Amygdala (tissue), 56 donors: ENCODE results near the gene SAP30L.

Experiments used
- DNase-seq, 56 donors: peaks; one replicate each; lab custom pipeline; 2025; lab: John Stamatoyannopoulos, UW

The SAP30L gene

DNA sequence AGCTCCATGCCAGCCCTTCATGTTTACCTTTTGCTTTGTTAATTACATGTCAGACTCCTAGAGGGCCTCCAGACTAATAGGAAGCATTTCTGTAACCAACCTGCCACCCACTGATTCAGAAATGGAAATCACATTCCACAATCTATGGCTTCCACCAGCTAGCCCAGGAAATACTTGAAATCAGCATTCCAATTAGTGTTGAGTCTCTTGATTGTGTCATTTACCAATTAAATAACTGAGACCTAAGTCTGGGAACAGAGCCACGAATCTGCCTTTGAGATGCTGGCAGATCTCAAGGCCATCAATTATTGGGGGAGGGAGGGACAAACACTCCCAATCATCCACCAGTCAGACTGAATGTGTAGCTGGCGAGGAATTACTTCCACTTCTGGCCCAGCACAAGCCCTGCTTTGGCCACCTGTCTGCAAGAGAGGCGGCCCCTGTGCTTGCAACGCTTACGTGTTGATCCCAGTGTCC lies 27.4 kb upstream of the SAP30L start:
- no peak for DNase-seq

DNA sequence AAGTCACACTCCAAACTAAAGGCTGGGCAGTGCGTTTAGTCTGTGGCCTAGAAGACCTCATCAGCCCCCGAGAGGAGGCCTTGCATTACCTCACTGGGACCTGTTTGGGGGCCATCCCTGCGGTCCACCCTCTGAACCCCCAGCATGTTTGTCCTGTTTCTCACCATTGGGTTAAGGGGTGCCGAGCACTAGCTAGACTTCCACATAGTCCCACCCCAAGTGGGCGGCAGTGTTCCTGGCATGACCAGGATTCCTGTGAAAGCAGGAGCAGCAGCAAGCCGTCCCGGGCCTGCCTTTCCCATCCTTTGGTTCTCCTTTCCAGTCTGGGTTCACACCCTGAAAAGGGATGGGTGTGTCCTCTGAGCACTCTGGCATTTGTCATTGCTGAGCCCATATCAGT lies 26.6 kb upstream of the SAP30L start:
- no peak for DNase-seq

DNA sequence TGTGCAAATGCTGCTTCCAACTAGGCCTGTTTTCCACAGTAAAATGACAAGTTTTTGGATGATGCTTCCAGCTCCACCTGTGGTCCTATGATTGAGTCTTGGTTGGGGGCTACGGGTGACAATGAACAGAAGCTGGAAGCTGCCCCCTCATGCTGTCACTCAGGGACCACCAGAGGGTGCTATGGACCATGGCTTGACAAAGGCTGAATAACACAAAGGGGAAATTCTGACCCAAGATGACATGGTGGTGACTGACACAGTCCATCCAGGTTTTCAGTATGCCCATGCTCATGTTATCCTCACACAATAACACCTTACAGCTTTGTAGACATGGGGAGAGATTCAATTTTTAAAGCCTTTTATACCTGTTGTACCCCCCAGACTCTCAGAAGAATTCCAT lies 23.9 kb upstream of the SAP30L start:
- DNase-seq: no peak

DNA sequence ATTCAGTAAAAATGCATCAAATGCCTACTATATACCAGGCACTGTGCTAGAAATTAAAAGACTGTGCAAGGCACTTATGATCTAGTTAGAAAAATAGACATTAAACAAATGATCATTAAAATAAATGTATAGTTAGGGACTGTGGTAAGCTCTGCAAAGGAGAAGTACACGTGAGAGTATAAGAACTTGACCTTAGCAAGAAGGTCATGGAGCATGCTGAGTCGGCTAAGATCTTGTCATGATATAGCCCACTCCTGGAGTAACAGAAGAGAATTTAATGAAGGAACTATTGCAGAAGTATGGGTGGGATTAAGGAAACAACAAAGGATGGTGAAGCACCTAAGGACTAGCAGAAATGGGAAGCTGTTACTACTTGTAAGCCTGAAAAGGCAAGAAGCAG lies 23.5 kb upstream of the SAP30L start:
- no peak for DNase-seq

- DNase-seq: no peak
Observed at GRCh38 chr5:154428208-154428607, 17.6 kb upstream of the SAP30L start.

- no peak for DNase-seq
Observed at GRCh38 chr5:154429341-154429740, 16.5 kb upstream of the SAP30L start.

- DNase-seq: no peak
Observed at GRCh38 chr5:154430466-154430865, 15.3 kb upstream of the SAP30L start.

GRCh38 chr5:154430961-154431630 lies 14.7 kb upstream of the SAP30L start:
- DNase-seq: no peak

- no peak for DNase-seq
Observed at GRCh38 chr5:154435226-154435625, 10.6 kb upstream of the SAP30L start.

DNA sequence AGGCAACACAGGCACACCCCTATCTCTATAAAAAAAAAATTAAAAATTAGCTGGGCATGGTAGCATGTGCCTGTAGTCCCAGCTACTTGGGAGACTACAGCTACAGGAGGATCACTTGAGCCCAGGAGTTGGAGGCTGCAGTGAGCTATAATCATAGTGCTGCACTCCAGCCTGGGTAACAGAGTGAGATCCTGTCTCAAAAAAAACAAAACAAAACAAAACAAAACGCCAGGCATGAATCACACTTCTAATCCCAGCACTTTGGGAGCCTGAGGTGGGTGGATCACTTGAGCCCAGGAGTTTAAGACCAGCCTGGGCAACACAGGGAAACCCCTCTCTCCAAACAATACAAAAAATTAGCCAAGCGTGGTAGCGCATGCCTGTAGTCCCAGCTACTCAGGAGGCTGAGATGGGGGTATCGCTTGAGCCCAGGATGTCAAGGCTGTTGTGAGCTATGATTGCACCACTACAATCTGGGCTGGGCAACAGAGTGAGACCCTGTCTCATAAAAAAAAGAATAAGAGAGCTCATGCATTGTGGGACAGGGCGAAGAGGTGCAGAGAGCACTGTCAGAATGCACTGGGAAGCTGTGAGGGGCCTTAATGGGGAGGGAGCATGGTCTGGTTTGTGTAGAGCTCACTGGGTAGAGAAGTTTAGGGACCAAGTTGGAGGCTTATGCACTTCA lies 8.4 kb upstream of the SAP30L start:
- DNase-seq: no peak

GRCh38 chr5:154440540-154440939 lies 5.3 kb upstream of the SAP30L start:
- DNase-seq: no peak

DNA sequence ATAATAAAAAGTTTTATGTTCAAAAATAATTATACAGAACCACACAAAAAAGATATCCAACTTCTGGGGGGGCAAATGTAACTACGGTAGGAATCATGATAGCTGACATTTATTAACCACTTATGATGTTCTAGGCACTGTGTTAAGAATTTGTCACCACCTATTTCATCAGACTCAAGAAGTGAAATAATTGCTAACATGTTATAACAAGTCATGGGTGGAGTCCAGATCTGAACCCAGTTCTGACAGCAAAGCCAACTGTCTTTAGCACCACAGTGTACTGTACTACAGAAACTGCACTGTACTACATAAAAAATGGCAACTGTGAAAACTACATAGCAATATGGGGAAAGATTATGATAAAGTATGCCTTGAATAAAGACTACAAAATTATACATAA lies 3.0 kb upstream of the SAP30L start:
- DNase-seq: no peak

GRCh38 chr5:154444556-154445421 lies 1.0 kb upstream of the SAP30L start:
- peak in 9 of 56 donors; percentile 4 to 39 (median 16) for DNase-seq

DNA sequence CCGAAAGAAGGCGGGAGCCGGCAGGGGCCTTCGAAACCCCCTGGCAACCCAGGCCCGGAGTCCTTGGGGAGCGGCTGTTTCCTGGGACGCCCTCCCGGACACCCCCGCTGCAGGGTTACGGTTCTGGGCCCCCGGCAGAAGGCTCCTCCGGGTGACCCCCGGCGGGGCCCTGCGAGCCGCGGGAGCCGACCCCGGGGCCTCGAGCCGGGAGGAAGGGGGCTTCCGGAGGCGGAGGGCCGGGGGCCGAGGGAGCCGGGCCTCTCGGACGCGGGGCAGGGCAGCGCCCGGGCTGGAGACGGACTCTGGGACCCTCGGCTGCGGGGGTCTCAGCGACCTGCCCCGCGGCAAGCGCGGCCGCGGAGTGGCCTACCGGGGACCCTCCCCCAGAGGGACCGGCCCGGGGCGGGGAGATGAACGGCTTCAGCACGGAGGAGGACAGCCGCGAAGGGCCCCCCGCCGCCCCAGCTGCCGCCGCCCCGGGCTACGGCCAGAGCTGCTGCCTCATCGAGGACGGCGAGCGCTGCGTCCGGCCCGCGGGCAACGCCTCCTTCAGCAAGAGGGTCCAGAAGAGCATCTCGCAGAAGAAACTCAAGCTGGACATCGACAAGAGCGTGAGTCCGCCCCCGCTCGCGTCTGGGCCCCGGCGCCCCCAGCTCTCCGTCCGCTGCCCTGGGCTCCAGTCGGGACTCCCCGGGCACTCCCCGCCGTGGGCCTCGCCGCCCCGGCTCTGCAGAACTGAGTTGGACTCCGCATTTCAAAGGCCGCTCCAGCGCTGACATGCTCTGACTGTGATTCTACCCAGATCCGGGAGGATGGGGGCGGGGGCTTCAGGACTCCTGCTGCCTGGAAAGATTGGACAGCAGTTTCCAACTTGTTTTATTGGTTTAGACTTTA lies 645 bp downstream of the SAP30L start:
- peak in 44 of 56 donors; percentile 1 to 59 (median 26) for DNase-seq

GRCh38 chr5:154447089-154447725 lies 1.4 kb downstream of the SAP30L start:
- no peak for DNase-seq

- no peak for DNase-seq
Observed at GRCh38 chr5:154449786-154450185, 4.0 kb downstream of the SAP30L start.

DNA sequence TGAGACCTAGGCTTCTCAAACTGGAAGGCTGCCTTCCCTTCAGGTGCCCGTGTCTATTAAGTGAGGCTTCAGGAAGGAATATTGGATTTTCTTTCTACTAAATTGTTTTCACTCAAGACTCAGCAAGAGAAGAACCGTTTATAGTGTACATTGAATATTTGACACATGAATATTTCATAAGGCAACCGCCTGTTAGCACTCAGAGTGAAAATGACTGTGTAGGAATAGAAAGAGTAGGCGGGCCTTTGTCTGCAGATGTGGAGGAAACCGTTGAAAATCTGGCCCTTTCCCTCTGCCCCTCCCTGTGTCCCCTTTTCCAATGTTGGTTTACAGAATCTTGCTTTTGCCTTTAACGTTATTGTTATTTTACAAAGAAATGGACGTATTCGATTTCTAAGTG lies 6.2 kb downstream of the SAP30L start:
- no peak for DNase-seq

DNA sequence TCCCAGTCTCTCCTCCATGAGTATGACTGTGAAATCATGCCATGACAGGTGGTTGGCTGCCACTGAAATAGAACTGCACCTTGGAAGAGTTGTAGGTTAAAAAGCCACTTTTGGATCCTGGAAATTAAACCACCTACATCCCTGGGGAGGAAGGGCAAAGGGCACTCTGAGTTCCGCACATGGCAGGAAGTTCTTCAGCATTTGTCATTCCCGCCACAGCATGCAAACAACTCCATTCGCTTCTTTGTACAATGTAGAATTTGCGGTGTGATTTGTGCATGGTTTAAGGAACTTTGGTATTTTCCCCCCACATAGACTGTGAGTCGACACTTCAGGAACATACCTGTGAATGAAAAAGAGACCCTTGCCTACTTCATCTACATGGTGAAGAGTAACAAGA lies 9.8 kb downstream of the SAP30L start:
- DNase-seq: no peak

DNA sequence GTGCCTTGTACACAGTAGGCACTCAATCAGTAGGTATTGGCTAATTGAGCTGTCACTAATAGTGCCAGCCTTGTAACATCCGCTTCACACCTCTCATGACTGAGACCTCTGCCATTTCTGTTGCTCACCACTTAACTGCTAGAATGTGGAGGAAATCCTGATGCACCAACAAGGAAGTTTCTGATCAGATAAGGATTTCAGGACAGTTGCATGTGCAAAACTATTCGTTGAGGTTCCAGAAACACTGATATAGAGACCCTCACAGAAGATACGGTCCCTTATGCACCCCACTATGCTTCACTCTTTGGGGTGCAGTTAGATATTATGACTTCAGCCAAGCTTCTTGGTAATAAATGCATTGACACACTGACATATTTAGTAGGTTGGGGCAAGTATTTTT lies 10.7 kb downstream of the SAP30L start:
- no peak for DNase-seq

- no peak for DNase-seq
Observed at GRCh38 chr5:154459015-154459414, 13.2 kb downstream of the SAP30L start.
